Measurements from ENCODE around the gene MLIP.

MLIP gene

GRCh38 chr6:54096811-54097210 lies 14.4 kb upstream of the MLIP start:
- DNase-seq: no peak

GRCh38 chr6:54097753-54098152 lies 13.5 kb upstream of the MLIP start:
- no peak for DNase-seq

- no peak for DNase-seq
Measured at GRCh38 chr6:54098450-54099044, 12.7 kb upstream of the MLIP start.

DNA sequence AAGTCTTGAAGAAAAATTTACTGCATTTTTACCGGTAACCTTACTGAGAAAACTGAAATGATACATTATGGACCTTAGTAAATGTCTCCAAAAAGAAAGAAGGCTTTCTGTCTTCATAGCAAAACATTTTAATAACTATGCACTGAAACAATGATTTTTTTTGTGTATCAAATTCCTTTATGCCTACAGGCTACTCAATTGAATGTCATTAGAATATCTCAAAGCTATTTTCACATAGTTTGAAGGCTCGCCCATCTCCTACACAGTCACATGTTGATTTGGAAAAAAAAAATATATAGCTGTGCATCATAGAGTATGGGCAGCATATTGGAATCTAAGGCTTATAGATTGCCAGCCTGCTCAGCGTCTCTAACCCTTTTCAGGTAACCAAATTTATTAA lies 12.0 kb upstream of the MLIP start:
- DNase-seq: no peak

- DNase-seq: no peak
Measured at GRCh38 chr6:54100411-54101006, 10.7 kb upstream of the MLIP start.

DNA sequence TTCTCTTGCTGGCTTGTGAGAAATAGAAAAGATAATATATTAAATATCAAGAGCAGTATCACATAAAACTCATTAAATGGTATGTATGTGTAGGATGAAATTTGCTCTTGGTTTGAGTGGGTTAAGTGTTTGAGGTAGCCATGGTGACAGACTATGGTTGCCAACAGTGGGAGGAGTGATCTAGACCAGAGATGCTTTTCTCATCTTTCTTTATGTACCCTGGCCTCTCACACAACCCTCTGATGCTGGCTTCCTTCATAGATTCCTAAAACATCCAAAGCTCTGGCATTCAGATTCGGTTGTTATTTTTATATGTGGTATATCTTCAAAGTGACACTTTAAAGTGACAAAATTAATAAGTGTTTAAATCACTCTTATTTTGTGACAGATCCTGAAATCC lies 9.0 kb upstream of the MLIP start:
- DNase-seq: no peak

DNA sequence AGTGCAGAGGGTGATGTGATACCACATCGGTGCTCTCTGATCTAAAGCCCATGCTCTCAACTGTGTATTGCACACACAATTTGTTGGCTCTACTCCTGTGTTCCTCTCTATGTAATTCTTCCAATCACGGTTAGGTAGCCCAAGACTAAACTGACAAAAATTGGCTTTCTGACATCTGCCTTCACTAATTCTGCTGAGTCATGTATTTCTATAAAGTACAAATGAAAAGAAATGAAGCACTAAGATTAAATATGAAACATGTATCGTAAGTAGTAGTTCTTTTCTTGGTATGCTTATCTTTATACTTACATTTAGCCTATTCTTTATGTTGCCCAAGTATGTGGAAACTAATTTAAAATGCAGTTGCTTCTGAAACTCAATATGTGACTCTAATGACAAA lies 7.7 kb upstream of the MLIP start:
- no peak for DNase-seq

GRCh38 chr6:54106727-54107126 lies 4.5 kb upstream of the MLIP start:
- no peak for DNase-seq

- no peak for DNase-seq
Measured at GRCh38 chr6:54107470-54108090, 3.7 kb upstream of the MLIP start.

DNA sequence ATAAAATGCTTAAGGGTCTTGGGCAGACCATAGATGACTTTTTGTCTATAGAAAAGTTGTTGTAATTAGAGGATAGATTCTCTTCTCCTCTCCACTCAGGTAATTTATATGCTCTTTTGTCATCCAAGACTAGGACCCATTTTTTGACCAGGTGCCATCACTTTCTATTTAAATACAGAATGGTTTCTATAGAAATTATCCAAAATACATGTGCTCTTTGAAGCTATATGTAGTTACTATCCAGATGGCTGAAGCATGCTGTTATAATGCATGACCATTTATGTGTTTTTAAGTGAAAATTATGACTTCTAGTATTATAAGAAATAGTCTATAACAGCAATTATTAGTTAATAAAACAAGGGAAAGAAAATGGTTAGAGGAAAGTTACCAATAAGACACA lies 3.0 kb upstream of the MLIP start:
- no peak for DNase-seq

DNA sequence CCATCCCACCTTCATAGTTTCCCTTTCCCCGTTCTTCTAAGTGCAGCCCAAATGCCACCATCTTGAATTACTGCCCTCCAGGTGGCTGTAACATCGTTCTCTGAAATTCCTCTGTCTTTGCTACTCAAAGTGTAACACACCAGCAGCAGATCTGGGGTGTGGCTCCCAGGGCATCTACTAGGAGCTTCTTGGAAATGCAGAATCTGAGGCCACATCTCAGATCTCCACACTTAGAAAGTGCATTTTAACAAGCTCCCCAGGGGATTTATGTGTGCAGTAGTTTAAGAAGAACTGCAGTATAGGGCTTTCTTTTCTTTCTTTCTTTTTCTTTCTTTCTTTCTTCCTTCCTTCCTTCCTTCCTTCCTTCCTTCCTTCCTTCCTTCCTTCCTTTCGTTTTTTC lies 1.7 kb upstream of the MLIP start:
- no peak for DNase-seq

GRCh38 chr6:54112151-54112650 lies 958 bp downstream of the MLIP start:
- DNase-seq: peak; percentile 23

DNA sequence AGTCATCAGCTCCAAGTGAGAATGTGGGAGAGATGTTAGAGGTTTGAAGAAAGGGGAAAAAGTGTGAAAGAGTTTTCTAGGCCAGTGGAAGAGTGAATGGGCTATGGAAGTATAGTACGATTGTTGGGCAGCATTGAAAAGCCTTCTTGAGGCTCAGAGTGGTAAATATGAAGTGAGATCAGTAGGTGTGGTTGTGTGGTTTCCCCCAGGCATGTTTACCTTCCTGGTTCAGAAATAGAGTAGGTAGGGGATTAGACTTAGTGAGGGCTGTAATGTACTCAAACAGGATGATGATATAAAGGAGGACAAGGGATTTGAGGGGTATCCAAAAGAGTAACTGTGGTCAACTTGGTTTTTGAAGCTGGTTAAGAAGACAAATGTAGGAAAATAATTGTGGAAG lies 3.7 kb downstream of the MLIP start:
- DNase-seq: no peak

DNA sequence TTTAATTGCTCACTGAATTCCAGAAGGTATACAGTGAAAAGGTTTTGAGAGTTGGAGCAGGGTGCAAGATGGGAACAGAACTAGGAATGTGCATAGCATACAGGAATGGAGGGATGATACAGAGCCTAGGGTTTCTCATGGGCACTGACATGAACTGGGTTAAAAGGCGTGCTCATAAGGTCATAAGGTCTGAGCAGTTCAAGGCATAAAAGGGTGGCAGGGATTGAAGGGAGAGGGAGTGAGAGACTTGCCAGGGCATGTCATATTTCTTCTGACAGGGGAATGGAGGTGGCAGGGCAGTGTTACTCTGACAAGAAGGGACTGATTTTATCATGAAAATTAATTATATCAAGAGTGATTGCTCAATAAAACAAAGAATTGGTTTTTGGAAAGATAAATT lies 4.7 kb downstream of the MLIP start:
- DNase-seq: no peak

GRCh38 chr6:54118117-54118516 lies 6.9 kb downstream of the MLIP start:
- no peak for DNase-seq

DNA sequence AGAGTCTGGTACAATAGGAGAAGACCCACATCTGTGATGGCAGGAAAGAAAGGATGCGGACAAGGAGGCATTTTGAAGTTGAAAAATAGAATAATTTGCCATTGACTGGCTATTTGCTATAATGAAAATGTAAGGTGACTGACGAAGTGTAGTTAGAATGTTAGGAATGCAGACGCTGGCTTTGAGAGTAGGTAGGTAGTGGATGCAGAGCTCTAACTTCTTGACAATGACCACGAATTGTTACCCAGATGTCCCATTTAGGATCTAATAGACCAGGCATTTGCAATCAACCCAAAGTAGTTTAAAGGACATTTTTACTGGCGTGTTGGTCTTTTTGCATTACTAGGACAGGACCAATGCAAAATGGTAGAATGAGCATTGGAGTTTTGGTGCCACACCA lies 14.2 kb downstream of the MLIP start:
- DNase-seq: no peak

- DNase-seq: no peak
Measured at GRCh38 chr6:54130179-54130578, 18.9 kb downstream of the MLIP start.

DNA sequence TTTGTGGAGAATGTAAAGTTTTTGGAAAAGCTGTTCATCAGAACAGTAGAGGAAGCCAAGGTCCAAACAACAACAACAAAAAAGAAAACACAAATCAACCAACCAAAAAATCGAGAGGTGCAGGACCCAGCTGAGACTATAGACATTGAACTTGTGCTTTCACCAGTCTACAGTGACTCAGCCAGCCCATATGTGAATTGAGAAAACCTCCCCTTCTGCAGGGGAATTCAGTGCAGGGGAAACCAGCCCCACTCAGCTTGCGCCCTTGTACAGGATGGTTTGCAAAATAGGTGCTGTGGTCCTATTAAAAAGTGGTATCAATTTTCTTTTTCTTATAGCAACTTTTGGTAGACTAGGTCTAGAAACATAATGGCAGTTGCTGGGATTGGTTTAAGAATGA lies 21.3 kb downstream of the MLIP start:
- no peak for DNase-seq

- DNase-seq: no peak
Measured at GRCh38 chr6:54133186-54133585, 21.9 kb downstream of the MLIP start.

DNA sequence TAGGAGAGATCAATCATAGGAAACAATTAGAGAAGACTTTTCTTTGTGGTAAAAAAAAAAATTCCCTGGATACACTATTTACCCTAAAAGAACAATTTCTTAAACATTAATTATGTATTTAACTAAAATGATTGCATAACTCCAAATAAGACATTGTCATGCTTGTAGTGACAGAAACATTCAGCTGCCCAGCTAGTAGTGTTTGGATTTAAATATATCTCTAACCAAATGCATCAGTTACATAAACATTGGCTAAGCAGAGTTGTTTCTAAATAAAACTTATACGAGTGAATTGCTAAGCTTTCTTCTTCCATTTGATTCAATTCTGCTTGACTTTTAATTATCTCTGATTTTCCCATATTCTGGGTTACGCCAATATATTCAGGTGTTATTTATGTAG lies 23.7 kb downstream of the MLIP start:
- DNase-seq: no peak

DNA sequence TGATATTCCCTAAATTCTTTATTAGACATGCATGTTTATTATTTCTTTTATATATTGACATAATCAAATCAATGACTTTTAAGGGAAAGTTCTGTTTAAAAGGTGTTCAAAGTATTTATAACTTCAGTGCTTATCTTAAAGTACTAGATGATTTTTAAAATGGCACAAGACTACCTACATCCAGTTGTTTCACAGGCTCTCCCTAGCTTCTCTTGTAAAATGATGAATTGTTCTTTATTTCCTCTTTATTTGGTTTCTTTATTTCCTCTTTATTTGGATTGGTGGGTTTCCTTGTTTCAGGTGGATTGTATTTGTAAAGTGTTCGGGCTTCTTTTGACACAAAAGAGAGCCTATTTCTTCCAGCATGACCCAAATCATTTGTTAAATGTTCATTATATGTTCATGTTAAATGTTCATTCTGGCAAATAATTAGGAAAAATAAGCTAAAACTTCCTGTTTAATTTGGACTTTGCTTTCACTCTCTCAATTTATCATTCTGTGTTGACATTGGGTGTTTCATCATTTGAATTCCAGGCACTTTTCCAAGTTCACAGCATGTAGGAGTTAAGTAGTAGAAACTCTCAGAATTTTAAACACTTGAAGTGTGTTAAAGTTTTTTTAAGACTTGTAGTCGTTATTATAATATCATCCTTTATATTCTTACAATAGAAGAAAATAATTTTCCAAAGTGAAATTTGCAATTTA lies 24.6 kb downstream of the MLIP start:
- DNase-seq: peak; percentile 72

- no peak for DNase-seq
Measured at GRCh38 chr6:54138795-54139194, 27.6 kb downstream of the MLIP start.

GRCh38 chr6:54140811-54141210 lies 29.6 kb downstream of the MLIP start:
- DNase-seq: no peak

DNA sequence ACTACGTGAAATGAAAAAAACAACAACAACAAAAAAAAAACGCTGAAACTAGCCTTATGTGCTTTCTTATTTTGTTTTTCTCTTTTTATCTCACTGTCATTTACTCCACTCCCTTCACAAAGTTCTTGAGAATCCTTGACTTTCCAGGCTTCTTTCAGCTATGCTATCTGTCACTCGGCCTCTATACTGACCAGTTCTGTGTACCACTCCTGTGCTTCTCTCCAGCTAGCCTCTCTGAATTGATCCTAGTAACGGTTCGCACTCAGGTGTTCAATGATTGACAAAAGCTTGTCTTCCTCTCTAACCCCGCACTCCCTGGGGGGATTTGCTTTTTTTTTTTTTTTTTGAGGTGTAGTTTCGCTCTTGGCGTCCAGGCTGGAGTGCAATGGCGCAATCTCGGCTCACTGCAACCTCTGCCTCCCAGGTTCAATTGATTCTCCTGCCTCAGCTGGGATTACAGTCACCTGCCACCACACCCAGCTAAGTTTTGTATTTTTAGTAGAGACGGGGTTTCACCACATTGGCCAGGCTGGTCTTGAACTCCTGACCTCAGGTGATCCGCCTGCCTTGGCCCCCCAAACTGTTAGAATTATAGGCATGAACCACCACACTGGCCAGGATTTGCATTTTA lies 31.8 kb downstream of the MLIP start:
- DNase-seq: no peak
